OCI-LY1 (cell line): ENCODE data around the gene LIMCH1.

Experiments used
- CTCF ChIP-seq: fragments of 200-600 bp; sonication (generic), shearing (Covaris generic); IDR thresholded peaks from 2 replicates; pipeline ENCODE4 v1.5.1; 2017; ENCODE audit warnings: mild to moderate bottlenecking, antibody characterized with exemption, low read length, moderate library complexity, mixed read lengths
- EZH2 ChIP-seq: fragments of 200-600 bp; sonication (generic), shearing (Covaris generic); IDR thresholded peaks from 2 replicates; pipeline ENCODE4 v1.8.0; 2017; ENCODE audit warnings: borderline replicate concordance, mixed run types, mild to moderate bottlenecking, antibody characterized with exemption, low read length, moderate library complexity, mixed read lengths

DNA sequence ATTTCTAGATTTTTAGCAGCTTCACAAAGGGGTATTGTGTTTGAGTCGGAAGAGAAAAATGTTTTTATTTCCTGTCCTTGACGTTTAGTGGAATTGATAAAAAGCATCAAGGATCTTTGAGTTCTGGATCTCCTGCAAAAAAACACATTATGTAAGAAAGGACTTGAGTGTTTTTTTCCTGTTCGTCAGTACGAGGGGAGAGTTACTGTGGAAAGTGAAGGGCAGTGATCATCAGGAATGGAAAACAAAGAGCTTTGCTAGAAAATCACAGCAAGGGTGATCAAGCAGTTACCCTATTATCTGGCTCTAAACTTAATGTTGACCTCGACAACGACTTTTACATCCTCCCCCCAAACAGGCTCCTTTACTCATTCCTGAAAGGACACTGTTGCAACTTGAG lies 7.3 kb downstream of the LIMCH1 start:
- no peak for TF ChIP-seq EZH2
- no peak for TF ChIP-seq CTCF
